ENCODE data around the gene MECP2.

DNA sequence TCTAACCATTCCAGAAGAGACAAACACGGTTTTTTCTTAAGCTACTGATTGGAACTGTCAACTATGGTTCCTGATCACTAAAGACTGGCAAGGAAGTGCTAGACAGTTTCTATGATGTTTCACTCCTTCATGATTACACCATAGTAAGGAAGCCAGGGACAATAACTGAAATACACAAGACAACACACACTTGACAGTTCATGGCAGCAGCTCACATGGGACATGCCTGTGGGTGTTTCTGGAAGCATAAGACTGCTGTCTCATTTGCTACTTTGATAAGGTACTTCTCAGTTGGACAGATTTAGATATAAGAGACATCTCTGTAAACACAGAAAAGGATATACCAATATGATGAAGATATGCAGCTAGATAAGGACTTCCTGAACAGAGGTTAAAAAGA lies 69.5 kb downstream of the MECP2 start:
- TF ChIP-seq, protein P1, sequence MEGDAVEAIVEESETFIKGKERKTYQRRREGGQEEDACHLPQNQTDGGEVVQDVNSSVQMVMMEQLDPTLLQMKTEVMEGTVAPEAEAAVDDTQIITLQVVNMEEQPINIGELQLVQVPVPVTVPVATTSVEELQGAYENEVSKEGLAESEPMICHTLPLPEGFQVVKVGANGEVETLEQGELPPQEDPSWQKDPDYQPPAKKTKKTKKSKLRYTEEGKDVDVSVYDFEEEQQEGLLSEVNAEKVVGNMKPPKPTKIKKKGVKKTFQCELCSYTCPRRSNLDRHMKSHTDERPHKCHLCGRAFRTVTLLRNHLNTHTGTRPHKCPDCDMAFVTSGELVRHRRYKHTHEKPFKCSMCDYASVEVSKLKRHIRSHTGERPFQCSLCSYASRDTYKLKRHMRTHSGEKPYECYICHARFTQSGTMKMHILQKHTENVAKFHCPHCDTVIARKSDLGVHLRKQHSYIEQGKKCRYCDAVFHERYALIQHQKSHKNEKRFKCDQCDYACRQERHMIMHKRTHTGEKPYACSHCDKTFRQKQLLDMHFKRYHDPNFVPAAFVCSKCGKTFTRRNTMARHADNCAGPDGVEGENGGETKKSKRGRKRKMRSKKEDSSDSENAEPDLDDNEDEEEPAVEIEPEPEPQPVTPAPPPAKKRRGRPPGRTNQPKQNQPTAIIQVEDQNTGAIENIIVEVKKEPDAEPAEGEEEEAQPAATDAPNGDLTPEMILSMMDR (IDR thresholded peaks at IDR 0.05) = no peak
- no peak for TF ChIP-seq POLR2AphosphoS5 (IDR thresholded peaks at IDR 0.05)

All from breast epithelium (tissue), 3 donors.